ENCODE data around the gene MMP14. TPM values are rescaled to one million over a fixed set of nuclear protein-coding genes. Genes with fewer than 3 reads are reported as not detected.

MMP14 gene
- total and polyA plus RNA-seq, 2 of the 8 experiments (the other 6 are each of a cell fraction or from before 2014, with no cell fraction given), result 58.2 to 86.8 TPM

- TF ChIP-seq CHD7 (IDR thresholded peaks at IDR 0.05; ENCODE audit: insufficient replicate concordance, low read length), result no peak
- TF ChIP-seq TAF1 (IDR thresholded peaks at IDR 0.05; ENCODE audit: low read depth, low read length), result no peak
- no peak for TF ChIP-seq SIRT6 (IDR thresholded peaks at IDR 0.05; ENCODE audit: low read length)
- TF ChIP-seq SIN3A (conservative IDR thresholded peaks at IDR 0.05 in 1 of 2, IDR thresholded peaks at IDR 0.05 in 1 of 2; ENCODE audit: low read depth in 1 of 2, low read length in 2 of 2), result no peak
- no peak for TF ChIP-seq GTF2F1 (IDR thresholded peaks at IDR 0.05; ENCODE audit: borderline replicate concordance, low read depth, low read length)
- TF ChIP-seq JUND (IDR thresholded peaks at IDR 0.05; ENCODE audit: low read length), result no peak
- TF ChIP-seq RFX5 (IDR thresholded peaks at IDR 0.05; ENCODE audit: borderline replicate concordance, low read depth, low read length), result no peak
- no peak for TF ChIP-seq CBX5 (IDR thresholded peaks at IDR 0.05; ENCODE audit: low read depth, low read length)
- TF ChIP-seq MAX (IDR thresholded peaks at IDR 0.05), result no peak
These were observed 27.8 kb upstream of the MMP14 start (continued) for GRCh38 chr14:22808388-22809209.

Measured in H1 (cell line).